Effector memory CD8-positive, alpha-beta T cell (primary cell): ENCODE data around the gene MPEG1.

Source experiments
- ATAC-seq: fragments of 150-1000 bp; cut with Tn5 transposase; replicated peaks from 2 replicates; pipeline ENCODE4 v1.10.0; 2021; ENCODE audit warnings: mild to moderate bottlenecking, moderate library complexity
- DNase-seq, 3 experiments: peaks; one replicate each; pipeline ENCODE4 v3.0.0; 2021
- H3K27ac Mint-ChIP-seq, 2 donors: one replicate each; pipeline ENCODE4 v1.8.0; 2022; ENCODE audit warnings: mild to moderate bottlenecking in 2 of 2, mixed read lengths in 2 of 2, moderate library complexity in 2 of 2
- H3K27me3 Mint-ChIP-seq, 2 donors: one replicate each; pipeline ENCODE4 v1.8.0; 2022; ENCODE audit warnings: mixed read lengths in 2 of 2
- H3K36me3 Mint-ChIP-seq: one replicate; pipeline ENCODE4 v1.8.0; 2022; ENCODE audit warnings: mild to moderate bottlenecking, moderate library complexity, mixed read lengths; ENCODE audit not compliant: insufficient read depth
- H3K4me1 Mint-ChIP-seq, 2 donors: one replicate each; pipeline ENCODE4 v1.8.0; 2022; ENCODE audit warnings: low read depth in 2 of 2, mixed read lengths in 2 of 2
- H3K4me3 Mint-ChIP-seq, 2 donors: one replicate each; pipeline ENCODE4 v1.8.0; 2022; ENCODE audit warnings: mild to moderate bottlenecking in 2 of 2, mixed read lengths in 2 of 2, moderate library complexity in 2 of 2
- H3K9me3 Mint-ChIP-seq, 2 donors: one replicate each; pipeline ENCODE4 v1.8.0; 2022; ENCODE audit warnings: mixed read lengths in 2 of 2

Gene MPEG1

GRCh38 chr11:59191890-59192289 lies 20.8 kb downstream of the MPEG1 start:
- ATAC-seq (no peak), DNase-seq (no peak)
- no peaks in the 10 kb centered on the region for H3K9me3 Mint-ChIP-seq
- no peak overlapping the region for H3K27ac Mint-ChIP-seq
- H3K36me3 Mint-ChIP-seq = no peaks in the 10 kb centered on the region
- H3K4me1 Mint-ChIP-seq = no peaks in the 10 kb centered on the region
- H3K27me3 Mint-ChIP-seq = peaks cover 0 to 5% of the 10 kb centered on the region in 2 donors
- no peak overlapping the region for H3K4me3 Mint-ChIP-seq

GRCh38 chr11:59191095-59191494 lies 21.6 kb downstream of the MPEG1 start:
- no peak overlapping the region for H3K4me3 Mint-ChIP-seq
- H3K9me3 Mint-ChIP-seq = no peaks in the 10 kb centered on the region
- H3K4me1 Mint-ChIP-seq = no peaks in the 10 kb centered on the region
- H3K36me3 Mint-ChIP-seq = no peaks in the 10 kb centered on the region
- ATAC-seq = no peak
- H3K27me3 Mint-ChIP-seq = peaks cover 0 to 13% of the 10 kb centered on the region in 2 donors
- no peak for DNase-seq
- no peak overlapping the region for H3K27ac Mint-ChIP-seq

- peaks cover 0 to 15% of the 10 kb centered on the region in 2 donors for H3K27me3 Mint-ChIP-seq
- ATAC-seq (no peak), DNase-seq (no peak)
- H3K4me3 Mint-ChIP-seq = no peak overlapping the region
- H3K4me1 Mint-ChIP-seq = no peaks in the 10 kb centered on the region
- no peaks in the 10 kb centered on the region for H3K9me3 Mint-ChIP-seq
- H3K27ac Mint-ChIP-seq = no peak overlapping the region
- H3K36me3 Mint-ChIP-seq = no peaks in the 10 kb centered on the region
Measured at GRCh38 chr11:59189986-59190385, 22.7 kb downstream of the MPEG1 start.

- no peak for DNase-seq
- Mint-ChIP-seq H3K27me3 (peaks cover 0 to 23% of the 10 kb centered on the region in 2 donors), H3K9me3 (no peaks in the 10 kb centered on the region), H3K27ac (no peak overlapping the region), H3K4me3 (no peak overlapping the region), H3K36me3 (no peaks in the 10 kb centered on the region), H3K4me1 (no peaks in the 10 kb centered on the region)
- ATAC-seq = no peak
Measured at GRCh38 chr11:59188954-59189353, 23.8 kb downstream of the MPEG1 start.

- no peak for DNase-seq
- ATAC-seq = no peak
- Mint-ChIP-seq H3K36me3 (no peaks in the 10 kb centered on the region), H3K4me3 (no peak overlapping the region), H3K27me3 (peaks cover 0 to 23% of the 10 kb centered on the region in 2 donors), H3K4me1 (no peaks in the 10 kb centered on the region), H3K27ac (no peak overlapping the region), H3K9me3 (no peaks in the 10 kb centered on the region)
Measured at GRCh38 chr11:59187587-59187986, 25.1 kb downstream of the MPEG1 start.

- Mint-ChIP-seq H3K27ac (no peak overlapping the region), H3K9me3 (no peaks in the 10 kb centered on the region), H3K4me1 (no peaks in the 10 kb centered on the region), H3K4me3 (no peak overlapping the region), H3K36me3 (no peaks in the 10 kb centered on the region), H3K27me3 (peaks cover 0 to 23% of the 10 kb centered on the region in 2 donors)
- no peak for ATAC-seq
- no peak for DNase-seq
Measured at GRCh38 chr11:59187035-59187434, 25.7 kb downstream of the MPEG1 start.

- Mint-ChIP-seq H3K4me1 (no peaks in the 10 kb centered on the region), H3K9me3 (no peaks in the 10 kb centered on the region), H3K27me3 (peaks cover 0 to 23% of the 10 kb centered on the region in 2 donors), H3K4me3 (no peak overlapping the region), H3K36me3 (no peaks in the 10 kb centered on the region), H3K27ac (peak overlapping the region in 1 of 2 donors; percentile 69)
- ATAC-seq (peak; percentile 78), DNase-seq (peak; percentile 40 to 53 (median 53))
Measured at GRCh38 chr11:59186130-59186594, 26.6 kb downstream of the MPEG1 start.

GRCh38 chr11:59185386-59185945 lies 27.3 kb downstream of the MPEG1 start:
- no peaks in the 10 kb centered on the region for H3K9me3 Mint-ChIP-seq
- DNase-seq (no peak), ATAC-seq (no peak)
- no peak overlapping the region for H3K4me3 Mint-ChIP-seq
- no peaks in the 10 kb centered on the region for H3K36me3 Mint-ChIP-seq
- H3K27me3 Mint-ChIP-seq = peaks cover 0 to 23% of the 10 kb centered on the region in 2 donors
- H3K4me1 Mint-ChIP-seq = no peaks in the 10 kb centered on the region
- H3K27ac Mint-ChIP-seq = no peak overlapping the region

- Mint-ChIP-seq H3K36me3 (no peaks in the 10 kb centered on the region), H3K4me1 (no peaks in the 10 kb centered on the region), H3K4me3 (no peak overlapping the region), H3K27ac (peak overlapping the region in 1 of 2 donors; percentile 42), H3K9me3 (no peaks in the 10 kb centered on the region), H3K27me3 (peaks cover 0 to 23% of the 10 kb centered on the region in 2 donors)
- no peak for ATAC-seq
- DNase-seq = no peak
Measured at GRCh38 chr11:59184691-59185339, 27.9 kb downstream of the MPEG1 start.

GRCh38 chr11:59183771-59184170 lies 29.0 kb downstream of the MPEG1 start:
- H3K4me3 Mint-ChIP-seq = no peak overlapping the region
- no peak for ATAC-seq
- H3K4me1 Mint-ChIP-seq = no peaks in the 10 kb centered on the region
- no peak for DNase-seq
- no peaks in the 10 kb centered on the region for H3K9me3 Mint-ChIP-seq
- peaks cover 0 to 23% of the 10 kb centered on the region in 2 donors for H3K27me3 Mint-ChIP-seq
- no peak overlapping the region for H3K27ac Mint-ChIP-seq
- no peaks in the 10 kb centered on the region for H3K36me3 Mint-ChIP-seq

- Mint-ChIP-seq H3K27ac (no peak overlapping the region), H3K9me3 (no peaks in the 10 kb centered on the region), H3K36me3 (no peaks in the 10 kb centered on the region), H3K4me1 (no peaks in the 10 kb centered on the region), H3K4me3 (no peak overlapping the region), H3K27me3 (peaks cover 0 to 23% of the 10 kb centered on the region in 2 donors)
- no peak for DNase-seq
- peak; percentile 37 for ATAC-seq
Measured at GRCh38 chr11:59182457-59183151, 30.1 kb downstream of the MPEG1 start.

GRCh38 chr11:59181746-59182456 lies 30.8 kb downstream of the MPEG1 start:
- no peak overlapping the region for H3K27ac Mint-ChIP-seq
- DNase-seq (no peak), ATAC-seq (no peak)
- peaks cover 0 to 18% of the 10 kb centered on the region in 2 donors for H3K27me3 Mint-ChIP-seq
- H3K9me3 Mint-ChIP-seq = no peaks in the 10 kb centered on the region
- H3K4me1 Mint-ChIP-seq = no peaks in the 10 kb centered on the region
- H3K4me3 Mint-ChIP-seq = no peak overlapping the region
- no peaks in the 10 kb centered on the region for H3K36me3 Mint-ChIP-seq

GRCh38 chr11:59180907-59181306 lies 31.8 kb downstream of the MPEG1 start:
- H3K27ac Mint-ChIP-seq = no peak overlapping the region
- H3K4me3 Mint-ChIP-seq = no peak overlapping the region
- no peak for DNase-seq
- no peaks in the 10 kb centered on the region for H3K4me1 Mint-ChIP-seq
- H3K27me3 Mint-ChIP-seq = peaks cover 0 to 10% of the 10 kb centered on the region in 2 donors
- H3K9me3 Mint-ChIP-seq = no peaks in the 10 kb centered on the region
- ATAC-seq = no peak
- H3K36me3 Mint-ChIP-seq = no peaks in the 10 kb centered on the region
